ENCODE measurements around the gene TTBK1. TPM values are rescaled to one million over a fixed set of nuclear protein-coding genes. Genes with fewer than 3 reads are reported as not detected.

TTBK1 gene
- total RNA-seq, 4 donors from 2014 or later: 0.06 to 0.14 TPM; not detected in 2

GRCh38 chr6:43286456-43286979, 43.2 kb downstream of the TTBK1 start:
- Histone ChIP-seq H3K4me3 (no peak overlapping the region), H3K27ac (no peak overlapping the region), H3K36me3 (no peaks in the 10 kb centered on the region), H3K4me1 (no peaks in the 10 kb centered on the region), H3K27me3 (no peaks in the 10 kb centered on the region), H3K9me3 (no peaks in the 10 kb centered on the region)
- no peak for DNase-seq
- TF ChIP-seq CTCF (IDR thresholded peaks at IDR 0.05) (no peak), POLR2A (IDR thresholded peaks at IDR 0.05) (no peak)
- intact Hi-C loops (cut with DNase I; ENCODE audit: low total_unique reads): no loop called here

- Histone ChIP-seq H3K4me3 (no peak overlapping the region), H3K27me3 (no peaks in the 10 kb centered on the region), H3K9me3 (no peaks in the 10 kb centered on the region), H3K4me1 (no peaks in the 10 kb centered on the region), H3K36me3 (no peaks in the 10 kb centered on the region), H3K27ac (no peak overlapping the region)
- intact Hi-C loops (cut with DNase I; ENCODE audit: low total_unique reads): no loop called here
- TF ChIP-seq CTCF (IDR thresholded peaks at IDR 0.05) (no peak), POLR2A (IDR thresholded peaks at IDR 0.05) (no peak)
- no peak for DNase-seq
These were observed 43.9 kb downstream of the TTBK1 start for GRCh38 chr6:43286980-43287716.

- TF ChIP-seq CTCF (IDR thresholded peaks at IDR 0.05): no peak
- TF ChIP-seq POLR2A (IDR thresholded peaks at IDR 0.05): no peak
- intact Hi-C loops (cut with DNase I; ENCODE audit: low total_unique reads): no loop called here
- no peak for DNase-seq
These were observed 44.7 kb downstream of the TTBK1 start for GRCh38 chr6:43287717-43288679.

GRCh38 chr6:43290339-43290904, 47.1 kb downstream of the TTBK1 start:
- H3K9me3 ChIP-seq: no peaks in the 10 kb centered on the region
- DNase-seq: no peak
- H3K4me3 ChIP-seq: no peak overlapping the region
- no peaks in the 10 kb centered on the region for H3K27me3 ChIP-seq
- TF ChIP-seq POLR2A (IDR thresholded peaks at IDR 0.05) (no peak), CTCF (IDR thresholded peaks at IDR 0.05) (no peak)
- H3K4me1 ChIP-seq: no peaks in the 10 kb centered on the region
- H3K36me3 ChIP-seq: no peaks in the 10 kb centered on the region
- intact Hi-C loops (cut with DNase I; ENCODE audit: low total_unique reads): no loop called here
- H3K27ac ChIP-seq: no peak overlapping the region

More at GRCh38 chr6:43287717-43288679, 44.7 kb downstream of the TTBK1 start:
- H3K36me3 ChIP-seq: no peaks in the 10 kb centered on the region
- H3K4me3 ChIP-seq: no peak overlapping the region
- no peaks in the 10 kb centered on the region for H3K27me3 ChIP-seq
- no peaks in the 10 kb centered on the region for H3K4me1 ChIP-seq
- no peak overlapping the region for H3K27ac ChIP-seq
- no peaks in the 10 kb centered on the region for H3K9me3 ChIP-seq
